Fibroblast of skin of left quadriceps (primary cell): ENCODE measurements around the gene TAC1.
"Not testable (repeated sequence)": the region's sequence is repeated elsewhere in the genome, so short reads cannot be mapped to it uniquely, and the experiment has no call there.

ENCODE experiments used
- DNase-seq, 2 experiments: peaks; one replicate each; pipeline ENCODE4 v3.0.0-alpha.2; 2013; ENCODE audit warnings: low read depth in 2 of 2

TAC1 gene, protein sequence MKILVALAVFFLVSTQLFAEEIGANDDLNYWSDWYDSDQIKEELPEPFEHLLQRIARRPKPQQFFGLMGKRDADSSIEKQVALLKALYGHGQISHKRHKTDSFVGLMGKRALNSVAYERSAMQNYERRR

DNA sequence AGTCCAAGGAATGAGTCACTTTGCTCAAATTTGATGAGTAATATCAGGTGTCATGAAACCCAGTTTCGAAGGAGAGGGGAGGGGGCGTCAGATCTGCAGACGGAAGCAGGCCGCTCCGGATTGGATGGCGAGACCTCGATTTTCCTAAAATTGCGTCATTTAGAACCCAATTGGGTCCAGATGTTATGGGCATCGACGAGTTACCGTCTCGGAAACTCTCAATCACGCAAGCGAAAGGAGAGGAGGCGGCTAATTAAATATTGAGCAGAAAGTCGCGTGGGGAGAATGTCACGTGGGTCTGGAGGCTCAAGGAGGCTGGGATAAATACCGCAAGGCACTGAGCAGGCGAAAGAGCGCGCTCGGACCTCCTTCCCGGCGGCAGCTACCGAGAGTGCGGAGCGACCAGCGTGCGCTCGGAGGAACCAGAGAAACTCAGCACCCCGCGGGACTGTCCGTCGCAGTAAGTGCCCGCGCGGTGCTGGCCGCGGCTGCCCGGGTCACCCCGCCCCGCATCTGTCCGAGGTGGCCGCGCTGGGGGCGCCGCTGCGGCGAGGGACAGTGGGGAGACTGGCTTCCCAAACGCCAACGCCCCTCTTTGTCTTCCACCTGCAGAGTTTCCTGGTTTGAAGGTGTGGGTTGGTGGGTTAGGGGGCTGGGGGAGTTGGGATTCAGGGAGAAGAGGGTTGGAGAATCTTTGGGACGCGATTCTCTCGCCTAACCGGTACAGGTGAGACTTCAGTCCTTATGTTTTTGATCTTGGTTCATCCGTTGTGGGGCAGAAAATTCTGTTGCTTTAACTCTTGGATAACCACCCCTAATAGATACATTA, at the start of gene TAC1:
TSS of gene TAC1 (plus strand) at position 351 of the 829 bp plus-strand sequence. CDS start 527 bp downstream, outside the sequence.
- DNase-seq: no peak

DNA sequence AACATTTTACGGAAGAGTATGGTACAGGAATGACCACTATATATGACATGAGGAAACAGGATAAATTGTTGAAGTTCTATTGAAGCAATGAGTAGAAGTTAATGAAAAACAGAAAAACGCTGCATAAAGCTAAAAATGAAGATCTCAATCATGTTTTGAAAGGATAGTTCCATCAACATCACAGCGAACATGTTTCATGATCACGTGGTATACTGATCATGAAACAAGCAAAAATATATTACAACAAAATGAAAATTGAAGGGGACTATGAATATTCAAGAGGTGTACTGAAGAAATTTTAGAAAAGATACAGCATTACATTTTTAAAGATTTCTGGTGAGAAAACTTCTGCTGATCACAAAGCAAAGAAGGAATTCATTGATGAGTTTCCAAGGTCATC, 45.9 kb upstream of the TAC1 start:
- DNase-seq: no peak

DNA sequence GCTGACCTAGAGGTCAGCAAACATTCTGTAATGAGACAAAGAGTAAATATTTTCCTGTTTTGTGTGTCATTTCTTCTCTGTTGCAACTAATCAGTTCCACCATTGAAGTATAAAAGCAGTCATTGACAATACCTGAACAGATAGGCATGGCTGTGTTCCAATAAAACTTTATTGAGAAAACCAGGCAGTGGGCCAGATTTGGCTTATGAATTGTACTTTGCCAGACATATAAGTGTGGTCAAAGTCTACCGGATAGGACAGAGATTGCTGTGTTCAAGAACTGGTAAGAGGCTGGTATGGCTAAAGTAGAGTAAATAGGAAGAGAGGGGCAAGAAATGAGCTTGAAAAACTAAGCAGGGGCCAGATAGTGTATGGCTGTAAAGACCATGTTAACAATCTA, 38.3 kb upstream of the TAC1 start:
- no peak for DNase-seq

DNA sequence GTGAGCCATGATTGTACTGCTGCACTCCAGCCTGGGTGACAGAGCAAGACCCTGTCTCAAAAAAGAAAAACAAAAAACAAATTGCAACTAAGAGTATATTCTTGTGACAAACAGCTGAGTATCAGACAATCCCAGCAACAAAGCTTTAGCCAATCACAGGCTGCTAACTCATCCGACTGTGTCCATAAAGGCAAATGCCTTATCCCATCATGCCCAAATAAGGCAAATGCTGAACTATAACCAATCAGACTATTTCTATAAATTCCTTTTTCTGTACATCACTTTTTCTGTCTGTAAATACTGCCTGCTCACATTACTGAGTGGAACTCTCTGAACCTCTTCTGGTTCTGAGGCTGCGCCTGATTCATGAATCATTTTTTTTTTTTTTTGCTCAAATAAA, 37.5 kb upstream of the TAC1 start:
- no peak for DNase-seq

DNA sequence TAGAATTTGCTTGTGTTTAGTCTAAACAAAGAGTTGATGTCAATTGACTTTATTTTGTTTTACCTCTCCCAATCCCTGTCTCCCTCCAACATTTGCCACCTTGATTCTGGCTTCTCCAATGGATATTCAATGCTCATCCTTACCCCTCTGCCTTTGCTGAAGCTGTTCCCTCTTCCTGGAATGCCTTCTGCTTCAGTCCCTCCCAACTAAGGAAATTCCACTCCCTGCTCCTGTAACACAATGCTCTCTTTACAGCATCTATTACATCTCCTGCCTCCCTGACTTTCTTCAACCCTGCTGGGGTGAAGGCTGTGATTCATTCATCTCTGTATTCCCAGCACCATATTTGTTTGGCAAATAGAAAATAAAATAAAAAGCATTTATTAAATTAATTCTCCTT, 34.5 kb upstream of the TAC1 start:
- DNase-seq: no peak

DNA sequence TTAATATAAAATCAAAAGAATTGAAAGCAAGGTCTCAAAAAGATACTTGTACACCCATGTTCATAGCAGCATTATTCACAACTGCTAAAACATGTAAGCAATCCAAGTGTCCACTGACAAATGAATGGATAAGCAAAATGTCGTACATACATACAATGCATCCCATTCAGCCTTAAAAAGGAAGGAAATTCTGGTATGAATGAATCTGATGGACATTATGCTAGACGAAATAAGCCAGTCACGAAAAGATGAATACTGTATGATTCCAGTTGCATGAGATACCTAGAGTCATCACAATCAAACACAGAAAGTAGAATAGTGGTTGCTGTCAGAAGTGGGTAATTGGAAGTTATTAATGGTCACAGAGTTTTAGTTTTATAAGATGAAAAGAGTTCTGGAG, 9.5 kb upstream of the TAC1 start:
- no peak for DNase-seq

DNA sequence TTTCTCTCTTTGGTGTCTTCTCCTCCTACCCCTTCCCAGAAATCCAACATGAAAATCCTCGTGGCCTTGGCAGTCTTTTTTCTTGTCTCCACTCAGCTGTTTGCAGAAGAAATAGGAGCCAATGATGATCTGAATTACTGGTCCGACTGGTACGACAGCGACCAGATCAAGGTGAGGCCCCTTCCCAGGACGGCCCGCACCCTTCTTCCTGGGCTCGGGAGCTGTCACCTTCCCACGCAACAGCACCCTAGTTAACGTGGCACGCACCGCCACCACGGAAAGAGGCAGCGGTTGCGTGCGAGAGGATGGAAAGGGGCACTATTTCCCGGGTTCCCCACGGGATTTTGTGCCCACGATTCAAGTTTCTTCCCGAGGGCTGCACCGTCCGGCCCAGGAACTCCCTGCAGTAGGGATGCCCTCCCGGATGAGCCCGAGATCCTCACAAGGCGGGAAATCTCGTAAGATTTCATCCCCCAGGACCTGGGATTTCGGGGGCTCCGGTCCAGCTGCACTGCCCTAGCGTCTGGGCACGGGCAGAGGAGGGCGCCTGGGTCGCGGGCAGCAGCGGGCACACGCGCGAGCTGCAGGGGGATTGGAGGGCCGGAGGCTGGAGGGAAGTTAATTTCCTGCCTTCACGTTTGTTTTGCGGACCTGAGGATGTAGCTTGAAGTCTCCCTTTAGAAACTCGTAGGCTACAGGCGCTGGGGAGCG, 834 bp downstream of the TAC1 start:
- DNase-seq: no peak

DNA sequence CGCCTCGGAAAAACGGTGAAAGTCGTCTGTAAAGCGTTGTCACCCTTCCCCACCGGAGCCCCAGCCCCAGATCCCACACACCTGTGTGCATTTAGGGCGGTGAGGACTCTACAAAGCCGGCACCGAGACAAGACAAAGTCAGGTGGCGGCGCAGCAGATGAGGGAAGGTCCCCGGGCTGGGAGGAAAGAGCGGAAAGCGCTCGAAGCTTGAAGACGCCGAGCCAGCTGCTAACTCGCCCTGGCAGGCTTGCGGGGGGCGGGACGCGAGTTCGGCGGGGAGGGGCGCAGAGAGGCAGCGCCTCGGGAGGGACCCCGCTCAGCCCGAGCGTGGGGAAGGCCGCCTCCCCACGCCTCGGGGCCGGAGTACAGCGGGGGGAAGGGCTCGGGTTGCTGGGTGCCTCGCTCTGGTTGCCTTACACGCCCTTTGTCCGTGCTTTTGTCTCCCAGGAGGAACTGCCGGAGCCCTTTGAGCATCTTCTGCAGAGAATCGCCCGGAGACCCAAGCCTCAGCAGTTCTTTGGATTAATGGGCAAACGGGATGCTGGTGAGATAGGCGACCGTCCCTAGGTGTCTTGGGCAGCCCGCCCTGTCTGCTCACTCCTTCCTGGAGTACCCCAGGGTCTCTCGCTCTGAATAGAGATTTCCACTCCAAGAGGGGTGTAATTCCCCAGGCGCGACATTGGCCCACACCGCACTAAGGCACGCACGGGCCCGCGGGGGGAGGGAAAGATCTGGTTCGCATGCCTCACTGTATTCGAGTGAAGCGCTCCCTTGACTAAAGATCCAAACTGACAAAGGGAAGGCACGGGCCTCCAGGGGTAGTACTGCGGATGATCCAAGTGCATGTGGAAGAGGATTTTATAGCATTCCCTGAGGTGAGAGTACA, 1.6 kb downstream of the TAC1 start:
- DNase-seq: no peak

DNA sequence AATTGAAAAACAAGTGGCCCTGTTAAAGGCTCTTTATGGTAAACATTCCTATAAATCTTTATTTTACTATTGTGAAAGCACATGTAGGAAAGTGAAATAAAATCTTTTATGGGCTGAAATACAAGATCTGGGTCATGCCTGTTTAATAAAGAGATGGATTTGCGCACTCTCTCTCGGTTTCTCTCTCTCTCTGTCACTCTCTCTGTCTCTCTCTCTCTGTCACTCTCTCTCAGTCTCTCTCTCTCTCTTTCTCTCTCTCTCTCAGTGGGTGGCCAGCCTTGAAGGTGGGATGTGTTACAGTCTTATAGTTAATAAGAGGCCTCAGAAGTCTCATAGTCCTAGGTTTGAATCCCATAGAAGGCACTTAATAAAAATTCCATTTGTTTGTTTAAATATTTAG, 2.4 kb downstream of the TAC1 start:
- DNase-seq: no peak

DNA sequence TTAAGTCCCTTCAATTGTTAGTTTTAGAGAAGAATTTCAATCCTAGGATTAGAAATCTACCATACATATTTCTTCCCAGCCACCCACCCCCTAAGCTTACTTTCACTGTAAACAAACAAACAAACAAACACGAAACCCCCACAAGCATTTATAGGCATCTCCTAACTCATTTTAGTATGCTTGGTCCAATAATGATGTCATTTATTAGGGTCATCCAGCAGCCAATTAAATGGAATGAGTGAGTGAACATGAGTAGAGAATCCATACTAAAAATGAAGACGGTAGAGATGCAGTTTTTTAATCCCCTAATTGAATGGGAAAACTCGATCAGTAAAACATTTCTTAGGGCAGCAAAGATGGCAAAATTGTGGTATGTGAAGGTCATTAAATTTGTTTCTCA, 3.2 kb downstream of the TAC1 start:
- no peak for DNase-seq

DNA sequence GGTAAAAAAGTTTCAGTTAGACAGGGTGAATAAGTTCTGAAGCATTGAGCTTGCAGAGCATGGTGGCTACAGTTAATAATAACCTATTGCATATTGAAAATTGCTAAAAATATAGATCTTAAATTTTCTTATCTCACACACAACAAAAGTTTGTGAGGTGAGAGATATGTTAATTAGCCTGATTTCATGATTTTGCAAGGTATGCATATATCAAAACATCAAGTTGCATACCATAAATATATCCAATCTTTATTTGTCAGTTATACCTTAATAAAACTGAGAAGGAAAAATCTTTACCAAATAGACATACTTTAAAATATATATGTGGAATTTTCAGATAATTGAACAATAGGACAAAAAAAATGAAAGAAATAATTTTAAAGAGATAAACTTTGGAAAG, 16.6 kb downstream of the TAC1 start:
- DNase-seq: no peak

DNA sequence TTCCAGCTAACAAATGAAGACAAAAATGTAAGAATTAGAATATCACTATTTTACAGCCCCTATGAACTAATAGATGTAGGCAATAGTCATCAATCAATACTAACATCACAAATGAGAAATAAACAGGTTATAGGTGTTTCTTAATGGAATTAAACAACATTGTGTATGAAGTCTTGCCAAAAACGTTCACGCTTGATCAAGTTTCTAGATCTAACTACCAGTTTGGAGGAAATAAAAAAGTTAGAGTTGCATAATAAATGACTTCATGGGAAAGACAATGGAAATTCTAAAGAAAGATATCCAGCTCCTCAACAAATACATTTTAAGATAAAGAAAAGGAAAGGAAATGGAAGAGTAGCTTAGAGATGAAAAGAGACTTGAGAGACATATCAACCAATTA, 19.7 kb downstream of the TAC1 start:
- DNase-seq: no peak

DNA sequence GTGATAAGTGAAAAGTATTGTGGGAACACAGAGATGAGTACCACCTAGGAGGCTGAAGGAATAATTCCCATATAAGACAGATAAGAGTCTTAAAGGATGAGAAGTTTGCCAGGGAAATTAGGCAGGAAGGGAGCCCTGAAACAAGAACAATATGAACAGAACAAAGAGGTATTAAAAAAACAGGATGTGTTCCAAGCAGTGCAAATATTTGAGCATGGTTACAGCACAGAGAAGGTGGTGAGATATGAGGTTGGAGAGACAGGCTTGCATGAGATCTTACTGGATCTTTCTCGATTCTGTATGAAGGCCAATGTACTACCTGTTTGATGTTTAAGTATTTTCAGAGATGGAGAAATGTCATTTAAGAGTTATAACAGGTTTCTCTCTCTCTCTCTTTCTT, 20.3 kb downstream of the TAC1 start:
- no peak for DNase-seq

DNA sequence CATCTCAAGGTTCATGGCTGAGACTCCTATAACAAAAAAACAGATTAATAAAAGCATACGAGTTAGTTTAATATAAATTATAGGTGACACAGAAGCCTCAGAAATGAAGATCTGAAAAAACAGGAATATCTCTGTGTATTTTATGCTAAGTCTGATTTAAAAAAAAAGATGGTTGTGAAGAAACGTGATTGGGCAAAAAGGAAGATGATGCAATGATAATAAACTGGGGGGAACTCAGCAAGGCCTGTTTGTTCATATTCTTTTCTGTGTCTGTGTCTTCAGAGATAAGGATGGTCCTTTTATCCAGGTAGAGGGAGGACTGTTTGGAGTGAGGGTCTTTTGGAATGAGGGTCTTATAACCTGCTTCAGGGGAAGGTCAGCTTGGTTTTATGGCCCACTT, 25.9 kb downstream of the TAC1 start:
- no peak for DNase-seq

DNA sequence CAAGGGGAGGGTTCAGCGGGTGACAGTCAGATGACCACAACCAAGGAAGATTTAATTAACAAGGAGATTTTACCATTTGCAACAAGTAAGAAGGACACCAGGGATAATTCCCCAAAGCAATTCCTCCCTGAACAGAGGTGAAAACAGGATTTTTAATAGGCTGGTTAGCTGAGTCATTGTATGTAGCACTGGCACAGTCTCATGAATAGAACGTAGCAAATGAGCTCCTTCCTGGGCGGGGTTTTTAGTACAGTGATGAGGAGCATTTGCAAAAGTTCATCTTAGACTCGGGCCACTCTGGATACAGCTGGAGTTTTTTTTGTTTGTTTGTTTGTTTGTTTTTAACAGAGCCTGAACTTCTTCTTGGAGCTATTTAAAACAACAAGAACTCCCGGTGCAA, 39.0 kb downstream of the TAC1 start:
- DNase-seq: no peak

DNA sequence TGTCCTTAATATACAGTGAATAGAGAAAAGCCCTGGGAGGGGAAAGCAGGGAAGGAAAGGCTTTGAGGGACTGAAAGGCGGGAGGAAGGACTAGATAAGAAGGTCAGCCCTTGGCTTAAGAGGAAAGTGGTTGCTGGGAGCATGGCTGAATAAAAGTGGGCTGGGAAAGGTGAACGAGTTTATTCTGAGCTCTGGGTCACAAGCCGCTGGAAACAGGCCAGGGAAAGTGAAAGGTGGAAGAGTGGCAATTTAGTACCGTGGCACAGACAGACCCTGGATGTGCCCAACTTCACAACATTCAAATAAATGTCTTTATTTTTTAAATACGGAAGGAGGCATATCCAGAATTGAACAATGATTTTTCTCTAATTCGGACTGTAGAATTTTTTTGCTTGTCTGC, 39.7 kb downstream of the TAC1 start:
- no peak for DNase-seq

DNA sequence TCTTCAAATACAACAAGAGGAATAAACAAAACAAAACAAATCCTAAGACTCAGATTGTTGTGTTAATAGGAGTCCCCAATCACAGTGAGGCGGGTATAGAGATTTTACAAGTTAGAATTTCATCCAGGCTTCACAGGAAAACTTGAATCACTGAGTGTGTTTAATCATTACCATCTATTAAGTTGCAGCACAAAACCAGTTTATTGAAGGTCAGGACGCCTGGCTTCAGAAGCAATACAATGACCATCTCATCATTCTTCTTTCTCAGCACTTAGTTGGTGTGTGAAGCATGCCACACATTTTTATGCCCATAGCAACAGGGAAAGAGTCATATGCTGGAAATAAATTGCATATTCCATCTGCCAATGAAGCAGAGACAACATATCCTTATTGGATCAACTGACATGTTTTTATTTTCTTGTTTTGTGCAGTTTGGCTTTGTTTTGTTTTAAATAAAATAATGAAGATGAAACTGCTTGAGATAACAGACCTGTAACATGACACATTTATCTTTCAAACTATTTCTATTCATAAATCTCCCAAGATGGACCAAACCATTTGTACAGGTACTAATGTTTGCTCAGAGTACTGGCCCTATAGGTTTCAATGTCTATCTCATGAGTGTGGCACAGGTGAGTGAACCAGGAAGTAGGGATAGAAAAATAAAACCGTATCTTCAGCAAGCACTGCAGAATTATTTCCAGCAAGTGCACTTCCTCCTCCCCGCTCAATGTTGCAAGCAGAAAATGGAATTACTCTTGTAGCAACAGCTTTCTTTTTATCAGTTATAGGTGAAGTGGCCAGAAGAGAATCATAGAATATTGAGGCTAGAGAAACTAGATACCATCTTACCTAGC, 40.4 kb downstream of the TAC1 start:
- no peak for DNase-seq

DNA sequence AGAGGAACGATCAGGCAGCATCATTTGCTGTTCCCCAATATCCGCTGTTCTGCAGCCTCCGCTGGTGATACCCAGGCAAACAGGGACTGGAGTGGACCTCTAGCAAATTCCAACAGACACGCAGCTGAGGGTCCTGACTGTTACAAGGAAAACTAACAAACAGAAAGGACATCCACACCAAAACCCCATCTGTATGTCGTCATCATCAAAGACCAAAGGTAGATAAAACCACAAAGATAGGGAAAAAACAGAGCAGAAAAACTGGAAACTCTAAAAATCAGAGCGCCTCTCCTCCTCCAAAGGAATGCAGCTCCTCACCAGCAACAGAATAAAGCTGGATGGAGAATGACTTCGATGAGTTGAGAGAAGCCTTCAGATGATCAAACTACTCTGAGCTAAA, 54.5 kb downstream of the TAC1 start:
- DNase-seq: not testable (repeated sequence)
